H1 (cell line): ENCODE measurements around the gene ZNF609. TPM values are rescaled to one million over a fixed set of nuclear protein-coding genes. Genes with fewer than 3 reads are reported as not detected.

Experiments
- CTCF ChIA-PET: fragments of 300-600 bp; sonication (Branson Sonifier 250); formaldehyde crosslinking; loops from one replicate; lab custom pipeline; 2021; ENCODE audit not compliant: partially characterized antibody; lab: Charles Lee
- POLR2A ChIA-PET: fragments of 300-600 bp; sonication (Branson Sonifier 250); formaldehyde crosslinking; loops from one replicate; lab custom pipeline; 2021; ENCODE audit warnings: inconsistent platforms; ENCODE audit not compliant: partially characterized antibody; lab: Charles Lee
- DNase-seq, 2 experiments: peaks; one replicate each; pipeline versions ENCODE4 v3.0.0 to v3.0.0-alpha.2; 2010 to 2022; ENCODE audit warnings: low spot score in 2 of 2, low read depth in 1 of 2, mixed read lengths in 1 of 2
- FAIRE-seq: peaks from 2 replicates; lab custom pipeline; 2011; peaks lifted over from hg19 to GRCh38; lab: Jason Lieb, UNC
- H2AFZ ChIP-seq: 2 replicates; pipeline ENCODE4 v1.8.1; 2012; ENCODE audit warnings: low read length, inconsistent platforms
- H2AK5ac ChIP-seq: 2 replicates; pipeline ENCODE4 v1.6.1; 2013; ENCODE audit warnings: low read depth, low read length
- H2BK120ac ChIP-seq: replicated peaks from 2 replicates; pipeline ENCODE3; 2013; ENCODE audit warnings: low read depth, low read length, inconsistent platforms
- H2BK12ac ChIP-seq: 2 replicates; pipeline ENCODE4 v1.6.1; 2013; ENCODE audit warnings: low read depth, low read length
- H2BK15ac ChIP-seq: 2 replicates; pipeline ENCODE4 v1.6.1; 2013; ENCODE audit warnings: low read length
- H2BK20ac ChIP-seq: 2 replicates; pipeline ENCODE4 v1.6.1; 2013; ENCODE audit warnings: low read length
- H2BK5ac ChIP-seq: 2 replicates; pipeline ENCODE4 v1.6.1; 2013; ENCODE audit warnings: low read depth, low read length
- H3K14ac ChIP-seq: 2 replicates; pipeline ENCODE4 v1.6.1; 2013; ENCODE audit warnings: inconsistent platforms; ENCODE audit not compliant: insufficient read length
- H3K18ac ChIP-seq: 2 replicates; pipeline ENCODE4 v1.6.1; 2013; ENCODE audit warnings: low read length; ENCODE audit errors: extremely low read depth
- H3K23ac ChIP-seq: 2 replicates; pipeline ENCODE4 v1.6.1; 2013; ENCODE audit warnings: inconsistent platforms; ENCODE audit not compliant: insufficient read length
- H3K23me2 ChIP-seq: 2 replicates; pipeline ENCODE4 v1.6.1; 2013; ENCODE audit warnings: low read depth, low read length
- H3K27ac ChIP-seq: 2 replicates; pipeline ENCODE4 v1.6.1; 2011; ENCODE audit warnings: low read depth, low read length, inconsistent platforms
- H3K27me3 ChIP-seq, 4 experiments: replicated peaks in 1 of 4; 1 replicate in 1 of 4; 2 replicates in 3 of 4; pipeline versions ENCODE4 v1.6.1 to v1.8.1; 2011 to 2013; ENCODE audit warnings: low read length in 3 of 4, mild to moderate bottlenecking in 3 of 4, inconsistent platforms in 2 of 4, mixed read lengths in 2 of 4, moderate library complexity in 1 of 4; ENCODE audit not compliant: control insufficient read depth in 3 of 4, insufficient read depth in 3 of 4; ENCODE audit errors: extremely low read depth in 1 of 4
- H3K36me3 ChIP-seq, 4 experiments: 2 replicates each; pipeline versions ENCODE4 v1.6.1 to v1.8.1; 2011 to 2013; ENCODE audit warnings: mild to moderate bottlenecking in 4 of 4, low read length in 3 of 4, moderate library complexity in 2 of 4, control low read depth in 1 of 4, inconsistent platforms in 1 of 4; ENCODE audit not compliant: insufficient read depth in 4 of 4, control insufficient read depth in 2 of 4
- H3K4ac ChIP-seq: replicated peaks from 2 replicates; pipeline ENCODE3; 2013; ENCODE audit warnings: low read length, low read depth, mixed read lengths, inconsistent platforms; ENCODE audit not compliant: insufficient read length
- H3K4me1 ChIP-seq, 4 experiments: replicated peaks in 1 of 4; 1 replicate in 1 of 4; 2 replicates in 3 of 4; pipeline versions ENCODE4 v1.6.1 to v1.8.1; 2011 to 2013; ENCODE audit warnings: low read length in 3 of 4, inconsistent platforms in 2 of 4, mixed read lengths in 1 of 4; ENCODE audit not compliant: insufficient read depth in 4 of 4, control insufficient read depth in 3 of 4
- H3K4me2 ChIP-seq, 2 experiments: 2 replicates each; pipeline versions ENCODE4 v1.6.1 to v1.8.1; 2011 to 2013; ENCODE audit warnings: low read depth in 2 of 2, low read length in 2 of 2, control low read depth in 1 of 2, inconsistent platforms in 1 of 2, mild to moderate bottlenecking in 1 of 2; ENCODE audit not compliant: insufficient read depth in 1 of 2
- H3K4me3 ChIP-seq, 4 experiments: fragments of 200-600, 300-600 bp in 1 of 4; sonication (generic), shearing (Covaris generic), sonication (Bioruptor Twin) in 1 of 4; 2 replicates each; pipeline versions ENCODE4 v1.5.1 to v1.8.1; 2011 to 2016; ENCODE audit warnings: low read length in 4 of 4, low read depth in 3 of 4, control low read depth in 2 of 4, inconsistent platforms in 2 of 4, mild to moderate bottlenecking in 2 of 4, mixed read lengths in 1 of 4, moderate library complexity in 1 of 4; ENCODE audit not compliant: insufficient read depth in 2 of 4; ENCODE audit errors: extremely low read depth in 1 of 4
- H3K56ac ChIP-seq: replicated peaks from 2 replicates; pipeline ENCODE3; 2013; ENCODE audit warnings: low read depth, mild to moderate bottlenecking, mixed read lengths, low read length, inconsistent platforms; ENCODE audit not compliant: insufficient read length
- H3K79me1 ChIP-seq: 2 replicates; pipeline ENCODE4 v1.6.1; 2013; ENCODE audit warnings: low read depth, low read length, control low read depth
- H3K79me2 ChIP-seq, 2 experiments: 2 replicates each; pipeline versions ENCODE4 v1.6.1 to v1.8.1; 2012 to 2013; ENCODE audit warnings: low read length in 2 of 2, mild to moderate bottlenecking in 2 of 2, inconsistent platforms in 1 of 2; ENCODE audit not compliant: insufficient read depth in 2 of 2, control insufficient read depth in 1 of 2
- H3K9ac ChIP-seq, 4 experiments: replicated peaks in 1 of 4; 1 replicate in 1 of 4; 2 replicates in 3 of 4; pipeline versions ENCODE4 v1.6.1 to v1.8.1; 2011 to 2013; ENCODE audit warnings: low read depth in 3 of 4, low read length in 3 of 4, control low read depth in 2 of 4, mild to moderate bottlenecking in 2 of 4, moderate library complexity in 2 of 4, inconsistent platforms in 1 of 4; ENCODE audit errors: extremely low read depth in 1 of 4
- H3K9me3 ChIP-seq, 2 experiments: 2 replicates each; pipeline versions ENCODE4 v1.6.1 to v1.8.1; 2012 to 2013; ENCODE audit warnings: mild to moderate bottlenecking in 2 of 2, moderate library complexity in 2 of 2, control low read depth in 1 of 2, inconsistent platforms in 1 of 2, low read depth in 1 of 2, low read length in 1 of 2, mixed read lengths in 1 of 2; ENCODE audit not compliant: insufficient read depth in 2 of 2
- H4K20me1 ChIP-seq, 2 experiments: replicated peaks in 1 of 2; 2 replicates each; pipeline versions ENCODE3 to v1.8.1; 2011 to 2013; ENCODE audit warnings: inconsistent platforms in 2 of 2, low read length in 2 of 2, mild to moderate bottlenecking in 1 of 2; ENCODE audit not compliant: insufficient read depth in 2 of 2, control insufficient read depth in 1 of 2
- H4K5ac ChIP-seq: 2 replicates; pipeline ENCODE4 v1.6.1; 2013; ENCODE audit warnings: low read length, low read depth, mixed read lengths, inconsistent platforms; ENCODE audit not compliant: insufficient read length
- H4K8ac ChIP-seq: 2 replicates; pipeline ENCODE4 v1.8.0; 2013; ENCODE audit warnings: mild to moderate bottlenecking, moderate library complexity, low read length, inconsistent platforms; ENCODE audit not compliant: insufficient read depth; ENCODE audit errors: extremely low read depth
- H4K91ac ChIP-seq: replicated peaks from 2 replicates; pipeline ENCODE3; 2013; ENCODE audit warnings: low read length, mixed read lengths, inconsistent platforms; ENCODE audit not compliant: insufficient read length
- BACH1 ChIP-seq: IDR thresholded peaks from 2 replicates; pipeline ENCODE4 v1.6.1; 2012; ENCODE audit warnings: low read length, improper control_type of control experiment
- CEBPB ChIP-seq: IDR thresholded peaks from 2 replicates; pipeline ENCODE4 v1.6.1; 2012; ENCODE audit warnings: low read depth, low read length
- CHD1 ChIP-seq: IDR thresholded peaks from 2 replicates; pipeline ENCODE4 v1.6.1; 2012; ENCODE audit warnings: low read depth, low read length, improper control_type of control experiment
- CHD2 ChIP-seq: IDR thresholded peaks from 2 replicates; pipeline ENCODE4 v1.6.1; 2012; ENCODE audit warnings: low read length, improper control_type of control experiment
- CREB1 ChIP-seq: IDR thresholded peaks from 2 replicates; pipeline ENCODE4 v1.6.1; 2012; ENCODE audit warnings: inconsistent platforms
- EGR1 ChIP-seq: IDR thresholded peaks from 2 replicates; pipeline ENCODE4 v1.6.1; 2011; ENCODE audit warnings: low read depth, low read length, borderline replicate concordance
- EP300 ChIP-seq, 2 experiments: IDR thresholded peaks; 1 replicate in 1 of 2; 2 replicates in 1 of 2; pipeline ENCODE4 v1.6.1; 2011 to 2012; ENCODE audit warnings: low read depth in 2 of 2, low read length in 2 of 2, mild to moderate bottlenecking in 2 of 2, borderline replicate concordance in 1 of 2, inconsistent platforms in 1 of 2, moderate library complexity in 1 of 2
- GABPA ChIP-seq: IDR thresholded peaks from 2 replicates; pipeline ENCODE4 v1.6.1; 2011; ENCODE audit warnings: mild to moderate bottlenecking, low read length, moderate library complexity, borderline replicate concordance; ENCODE audit not compliant: insufficient read depth
- HDAC6 ChIP-seq: IDR thresholded peaks from one replicate; pipeline ENCODE4 v1.7.1; 2012; ENCODE audit warnings: low read depth, mild to moderate bottlenecking, inconsistent platforms, low read length, moderate library complexity
- POU5F1 ChIP-seq: IDR thresholded peaks from 2 replicates; pipeline ENCODE4 v1.6.1; 2011; ENCODE audit warnings: low read depth, mild to moderate bottlenecking, low read length, moderate library complexity
- RAD21 ChIP-seq, 2 experiments: IDR thresholded peaks in 1 of 2; conservative IDR thresholded peaks in 1 of 2; 2 replicates each; pipeline ENCODE4 v1.6.1; 2011; ENCODE audit warnings: low read depth in 2 of 2, low read length in 2 of 2, improper control_type of control experiment in 1 of 2, inconsistent platforms in 1 of 2, mild to moderate bottlenecking in 1 of 2, moderate library complexity in 1 of 2
- RXRA ChIP-seq: IDR thresholded peaks from 2 replicates; pipeline ENCODE4 v1.6.1; 2011; ENCODE audit warnings: low read depth, mild to moderate bottlenecking, low read length, moderate library complexity; ENCODE audit not compliant: insufficient read depth
- SP4 ChIP-seq: IDR thresholded peaks from 2 replicates; pipeline ENCODE4 v1.6.1; 2012; ENCODE audit warnings: low read length, inconsistent platforms
- SUZ12 ChIP-seq: fragments of 200-600 bp; sonication (generic); IDR thresholded peaks from 2 replicates; pipeline ENCODE4 v1.6.1; 2012; ENCODE audit warnings: mild to moderate bottlenecking, inconsistent platforms, low read length, moderate library complexity, mixed read lengths
- TBP ChIP-seq: IDR thresholded peaks from 2 replicates; pipeline ENCODE4 v1.6.1; 2011; ENCODE audit warnings: low read depth, low read length, improper control_type of control experiment
- WGBS, 2 experiments: shearing (Covaris generic) in 1 of 2; methylation state at CpG; one replicate each; pipeline versions ENCODE4 v1.1.6 to v1.1.7; 2013 to 2015; ENCODE audit warnings: low lambda C conversion rate in 2 of 2, mixed read lengths in 2 of 2, inconsistent platforms in 1 of 2, low coverage in 1 of 2, missing lambda C conversion rate in 1 of 2; ENCODE audit not compliant: insufficient replicate concordance in 2 of 2, insufficient coverage in 1 of 2, insufficient read length in 1 of 2; ENCODE audit errors: extremely low coverage in 1 of 2, missing lambda C conversion rate in 1 of 2; 5-methylcytosine and 5-hydroxymethylcytosine counted together
- polyA plus RNA-seq, 7 experiments: library from polyadenylated mRNA; depleted of rRNA in 3 of 7; stranded (reverse) in 5 of 7; unstranded in 2 of 7; fragments of >200 nt in 5 of 7; fragments of 200-250 nt in 2 of 7; gene quantifications; 1 replicate in 5 of 7; 2 replicates in 1 of 7; 4 replicates in 1 of 7; pipeline versions ENCODE4 v1.2.1 to v1.2.3, GENCODE V29; 2011 to 2013; ENCODE audit warnings: missing spikeins in 2 of 7, mixed read lengths in 2 of 7
- total RNA-seq: library from RNA; stranded (reverse); fragmentation: NEBNext Ultra II Directional; extraction: Animal tissue kit (Norgen Biotek cat#: 25700); gene quantifications from 2 replicates; pipeline ENCODE4 v1.2.1, GENCODE V29; 2021

The ZNF609 gene
- total and polyA plus RNA-seq, 2 of the 8 experiments (the other 6 are each of a cell fraction or from before 2014, with no cell fraction given): 15.5 to 47.8 TPM

DNA sequence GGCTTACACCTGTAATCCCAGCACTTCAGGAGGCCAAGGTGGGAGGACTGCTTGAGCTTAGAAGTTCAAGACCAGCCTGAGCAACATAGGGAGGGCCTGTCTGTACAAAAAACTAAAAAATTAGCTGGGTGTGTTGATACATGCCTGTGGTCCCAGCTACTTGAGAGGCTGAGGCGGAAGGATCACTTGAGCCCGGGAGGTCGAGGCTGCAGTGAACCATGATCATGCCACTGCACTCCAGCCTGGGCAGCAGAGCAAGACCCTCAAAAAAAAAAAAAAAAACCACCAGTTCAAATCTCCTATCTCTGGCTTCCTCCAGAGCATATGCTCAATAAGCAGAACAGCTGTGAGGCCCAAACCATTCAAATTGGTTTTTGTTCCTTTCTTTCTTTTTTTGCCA is 53.4 kb downstream of the ZNF609 start:
- no peak overlapping the region for H2BK5ac ChIP-seq
- H2BK12ac ChIP-seq: no peak overlapping the region
- H3K4me2 ChIP-seq: no peak overlapping the region
- H4K8ac ChIP-seq: no peak overlapping the region
- H3K4me3 ChIP-seq: no peak overlapping the region
- H3K79me1 ChIP-seq: peaks cover 5% of the 10 kb centered on the region; the same call in 1 of the 2 replicates
- H3K56ac ChIP-seq: no peak overlapping the region
- FAIRE-seq (no peak), DNase-seq (no peak)
- H3K27me3 ChIP-seq: no peaks in the 10 kb centered on the region
- no peak overlapping the region for H2AFZ ChIP-seq
- no peak overlapping the region for H3K4ac ChIP-seq
- no peak overlapping the region for H4K91ac ChIP-seq
- no peak overlapping the region for H3K27ac ChIP-seq
- no peak overlapping the region for H3K9ac ChIP-seq
- no peak overlapping the region for H2BK120ac ChIP-seq
- H2AK5ac ChIP-seq: no peak overlapping the region
- no peaks in the 10 kb centered on the region for H3K9me3 ChIP-seq
- ChIA-PET POLR2A (interaction anchor here (0.7 to 1.5 kb wide), 3 partner anchors 10 to 42 kb away, joined by 3 to 4 read pairs (median 3); no protein-coding TSS in a partner anchor), CTCF (interaction anchor here (0.8 to 1.9 kb wide), 6 partner anchors 9 to 168 kb away, joined by 3 to 7 read pairs (median 5); no protein-coding TSS in a partner anchor)
- H4K20me1 ChIP-seq: peaks cover 3 to 10% of the 10 kb centered on the region in 2 experiments
- H3K4me1 ChIP-seq: peaks cover 0 to 5% (median 3%) of the 10 kb centered on the region in 4 experiments; a peak in 4 of 7 replicates
- H3K14ac ChIP-seq: no peak overlapping the region
- 94% methylated on average over 3 of the region's 3 CpGs; no CpG with 5 or more reads in 1 of the 2 experiments for WGBS, 2 experiments
- H2BK15ac ChIP-seq: no peak overlapping the region
- H2BK20ac ChIP-seq: no peak overlapping the region
- H3K18ac ChIP-seq: no peak overlapping the region
- no peak overlapping the region for H4K5ac ChIP-seq
- no peak overlapping the region for H3K23ac ChIP-seq
- H3K36me3 ChIP-seq: no peaks in the 10 kb centered on the region
- peaks cover 0 to 96% of the 10 kb centered on the region in 2 experiments; a peak in 3 of 4 replicates for H3K79me2 ChIP-seq
- no peaks in the 10 kb centered on the region for H3K23me2 ChIP-seq
- TF ChIP-seq SP4 (no peak), BACH1 (no peak), CEBPB (no peak), HDAC6 (no peak), EP300 (IDR thresholded peaks at IDR 0.05; ENCODE audit: borderline replicate concordance in 1 of 2, low read depth in 2 of 2, low read length in 2 of 2) (no peak), RXRA (no peak), EGR1 (no peak), RAD21 (IDR thresholded peaks at IDR 0.05 in 1 of 2, conservative IDR thresholded peaks at IDR 0.05 in 1 of 2; ENCODE audit: low read depth in 2 of 2, low read length in 2 of 2) (no peak), CREB1 (no peak), CHD2 (no peak), CHD1 (no peak), SUZ12 (no peak), POU5F1 (no peak), GABPA (no peak), TBP (no peak)
